HFF-Myc (cell line): Measurements from ENCODE around the gene MBNL1.

Experiments used
- DNase-seq: peaks from one replicate; pipeline ENCODE4 v3.0.0-alpha.2; 2011; ENCODE audit warnings: low read depth; ENCODE audit errors: extremely low read depth
- H3K4me3 ChIP-seq: replicated peaks from 2 replicates; pipeline ENCODE4 v1.5.1; 2011; ENCODE audit warnings: low read depth, mild to moderate bottlenecking, control low read depth, low read length
- TF ChIP-seq, protein P1 (sequence below): IDR thresholded peaks from 2 replicates; pipeline ENCODE4 v1.5.1; 2012; ENCODE audit warnings: mild to moderate bottlenecking, low read depth, low read length, control low read depth; ENCODE audit errors: missing control alignments

MBNL1 gene

DNA sequence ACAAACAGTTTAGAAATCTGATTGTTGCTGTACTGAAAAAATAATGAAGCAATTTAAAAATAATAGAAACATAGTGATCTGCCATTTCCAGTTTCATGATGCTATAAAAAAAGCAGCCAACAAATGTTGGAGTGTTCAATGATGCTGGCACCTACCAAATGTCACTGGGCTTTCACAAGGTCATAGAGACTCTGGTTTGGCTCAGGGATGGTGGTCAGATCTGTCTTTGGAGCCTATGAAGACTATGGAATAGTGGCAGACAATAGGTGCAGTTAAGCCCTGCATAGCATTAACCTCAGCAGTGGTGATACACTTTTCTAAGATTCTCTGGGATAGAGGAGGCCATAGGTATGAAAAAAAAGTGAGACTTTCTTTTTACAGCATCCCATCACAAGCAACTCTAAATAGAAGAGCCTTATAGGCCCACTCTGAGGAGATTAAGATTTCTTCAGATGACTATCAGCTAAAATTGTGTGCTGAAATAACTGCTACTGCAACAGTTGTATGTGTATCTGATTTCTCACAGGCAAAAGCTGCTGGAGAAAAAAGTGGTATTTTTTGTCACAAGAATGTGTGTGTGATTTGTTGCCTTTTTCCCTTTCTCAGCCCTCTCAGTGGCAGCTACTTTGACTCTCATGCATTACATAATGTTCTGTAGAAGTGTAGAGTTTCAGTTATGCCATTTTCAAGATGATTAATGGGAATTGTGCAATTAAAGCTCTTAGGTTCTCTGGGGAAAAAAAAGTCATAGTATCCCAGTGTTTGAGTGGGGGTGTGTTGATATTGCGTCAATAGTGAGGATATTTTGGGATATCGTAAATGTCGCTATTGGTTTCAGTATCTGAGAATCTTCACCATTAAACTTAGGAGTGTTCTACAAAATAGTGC, 137.4 kb downstream of the MBNL1 start:
- no peak overlapping the region for H3K4me3 ChIP-seq
- DNase-seq = peak; percentile 39
- TF ChIP-seq, protein P1, sequence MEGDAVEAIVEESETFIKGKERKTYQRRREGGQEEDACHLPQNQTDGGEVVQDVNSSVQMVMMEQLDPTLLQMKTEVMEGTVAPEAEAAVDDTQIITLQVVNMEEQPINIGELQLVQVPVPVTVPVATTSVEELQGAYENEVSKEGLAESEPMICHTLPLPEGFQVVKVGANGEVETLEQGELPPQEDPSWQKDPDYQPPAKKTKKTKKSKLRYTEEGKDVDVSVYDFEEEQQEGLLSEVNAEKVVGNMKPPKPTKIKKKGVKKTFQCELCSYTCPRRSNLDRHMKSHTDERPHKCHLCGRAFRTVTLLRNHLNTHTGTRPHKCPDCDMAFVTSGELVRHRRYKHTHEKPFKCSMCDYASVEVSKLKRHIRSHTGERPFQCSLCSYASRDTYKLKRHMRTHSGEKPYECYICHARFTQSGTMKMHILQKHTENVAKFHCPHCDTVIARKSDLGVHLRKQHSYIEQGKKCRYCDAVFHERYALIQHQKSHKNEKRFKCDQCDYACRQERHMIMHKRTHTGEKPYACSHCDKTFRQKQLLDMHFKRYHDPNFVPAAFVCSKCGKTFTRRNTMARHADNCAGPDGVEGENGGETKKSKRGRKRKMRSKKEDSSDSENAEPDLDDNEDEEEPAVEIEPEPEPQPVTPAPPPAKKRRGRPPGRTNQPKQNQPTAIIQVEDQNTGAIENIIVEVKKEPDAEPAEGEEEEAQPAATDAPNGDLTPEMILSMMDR = no peak

DNA sequence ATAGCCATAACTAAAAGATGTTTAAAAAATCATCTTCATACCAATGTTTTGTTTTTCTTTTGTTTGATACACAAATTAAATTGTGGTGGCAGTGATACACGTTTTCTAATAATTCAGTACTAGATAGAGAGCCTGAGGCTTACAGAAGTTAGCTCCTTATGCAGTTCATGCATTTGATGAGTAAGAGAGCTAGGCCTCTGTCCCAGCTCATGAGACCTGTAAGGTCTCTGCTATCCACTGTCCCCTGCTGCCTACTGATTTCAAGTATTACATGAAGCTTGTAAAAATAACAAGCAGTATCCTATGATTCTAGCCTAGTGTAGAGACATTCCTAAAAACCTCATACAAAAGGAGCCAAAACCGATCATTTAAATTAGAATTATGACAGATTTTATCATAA, 144.5 kb downstream of the MBNL1 start:
- TF ChIP-seq, protein P1 = no peak
- no peak for DNase-seq

DNA sequence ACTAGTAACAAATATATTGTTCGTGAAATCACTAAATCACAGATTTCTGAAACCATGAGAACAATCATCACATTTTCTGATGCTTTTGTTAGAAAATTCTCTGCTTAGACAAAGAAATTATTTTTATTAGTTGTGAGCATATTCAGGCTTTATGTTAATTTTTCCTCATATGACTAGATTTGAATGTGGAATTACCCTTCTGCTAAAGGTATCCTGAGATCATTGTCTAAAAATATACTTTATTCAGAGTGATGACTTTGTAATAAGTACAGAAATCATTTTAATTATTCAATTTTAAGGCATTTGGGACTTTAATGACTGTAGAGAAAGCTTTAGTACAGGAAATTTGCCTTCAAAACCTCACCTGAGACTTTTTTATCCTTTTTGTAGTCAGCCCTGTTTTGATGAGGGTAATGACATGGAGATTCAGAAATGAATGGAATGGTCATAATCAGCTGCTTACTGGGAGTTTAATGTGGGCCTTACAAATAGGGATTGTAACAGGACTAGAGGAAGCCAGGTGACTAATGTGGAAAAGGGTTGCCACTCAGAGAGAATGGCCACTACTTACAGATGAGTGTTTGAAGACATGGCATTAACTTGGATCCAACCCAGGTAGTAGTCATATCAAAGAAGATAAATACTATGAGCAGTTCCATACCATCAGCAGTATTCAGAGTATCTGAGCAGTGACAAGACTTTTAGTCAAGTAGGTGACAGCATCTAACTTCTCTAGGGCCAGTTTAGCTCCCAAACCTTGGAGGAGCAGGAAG, 148.3 kb downstream of the MBNL1 start:
- TF ChIP-seq, protein P1 = no peak
- no peak for DNase-seq
- H3K4me3 ChIP-seq = no peak overlapping the region

More for the DNA sequence above, 144.5 kb downstream of the MBNL1 start:
- no peak overlapping the region for H3K4me3 ChIP-seq

DNA sequence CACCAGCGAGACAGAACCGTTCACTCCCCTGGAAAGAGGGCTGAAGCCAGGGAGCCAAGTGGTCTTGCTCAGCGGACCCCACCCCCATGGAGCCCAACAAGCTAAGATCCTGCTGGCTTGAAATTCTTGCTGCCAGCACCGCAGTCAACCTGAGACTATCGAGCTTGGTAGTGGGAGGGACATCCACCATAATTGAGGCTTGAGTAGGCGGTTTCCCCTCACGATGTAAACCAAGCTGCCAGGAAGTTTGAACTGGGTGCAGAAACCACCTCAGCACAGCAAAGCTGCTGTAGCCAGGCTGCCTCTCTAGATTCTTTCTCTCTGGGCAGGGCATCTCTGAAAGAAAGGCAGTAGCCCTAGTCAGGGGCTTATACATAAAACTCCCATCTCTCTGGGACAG, 151.0 kb downstream of the MBNL1 start:
- TF ChIP-seq, protein P1 = no peak
- DNase-seq = no peak

DNA sequence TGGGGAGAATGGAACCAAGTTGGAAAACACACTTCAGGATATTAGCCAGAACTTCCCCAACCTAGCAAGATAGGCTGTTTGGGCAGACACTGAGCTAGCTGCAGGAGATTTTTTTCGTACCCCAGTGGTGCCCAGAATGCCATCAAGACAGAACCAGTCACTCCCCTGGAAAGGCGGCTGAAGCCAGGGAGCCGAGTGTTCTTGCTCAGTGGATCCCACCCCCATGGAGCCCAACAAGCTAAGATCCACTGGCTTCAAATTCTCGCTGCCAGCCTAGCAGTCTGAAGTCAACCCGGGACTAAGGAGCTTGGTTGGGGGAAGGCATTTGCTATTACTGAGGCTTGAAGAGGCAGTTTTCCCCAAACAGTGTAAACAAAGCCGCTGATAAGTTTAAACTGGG, 152.4 kb downstream of the MBNL1 start:
- H3K4me3 ChIP-seq = no peak overlapping the region
- TF ChIP-seq, protein P1 = no peak
- DNase-seq = no peak

More for the DNA sequence above, 151.0 kb downstream of the MBNL1 start:
- H3K4me3 ChIP-seq = no peak overlapping the region

DNA sequence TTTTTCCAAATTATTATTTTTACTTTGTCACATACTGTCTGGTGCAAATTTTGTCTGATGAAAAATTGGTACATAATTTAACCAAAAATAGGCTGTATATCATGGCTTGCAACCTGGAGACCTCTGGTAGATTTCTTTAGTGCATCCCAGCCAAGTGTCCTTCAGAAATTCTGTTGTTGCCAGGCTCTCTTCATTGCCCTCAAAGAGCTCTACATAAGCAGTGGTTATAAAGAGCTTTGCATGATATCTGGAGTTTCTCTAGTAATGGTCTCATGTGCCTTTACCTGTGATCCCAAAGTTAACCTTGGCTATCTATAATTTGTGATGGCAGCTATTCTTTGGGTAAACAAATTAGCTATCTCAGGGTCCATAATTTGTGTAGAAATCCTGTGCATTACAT, 157.7 kb downstream of the MBNL1 start:
- no peak for DNase-seq
- TF ChIP-seq, protein P1 = no peak
- H3K4me3 ChIP-seq = no peak overlapping the region
